Skin epidermis (tissue), 12 donors: Measurements from ENCODE around the gene GEMIN2.
"Not testable (repeated sequence)": the region's sequence is repeated elsewhere in the genome, so short reads cannot be mapped to it uniquely, and the experiment has no call there.

Experiments
- H3K27ac ChIP-seq, 21 experiments: fragments of 200-600 bp; sonication (generic) in 11 of 21; one replicate each; pipeline ENCODE4 v1.5.0; 2020; ENCODE audit warnings: mild to moderate bottlenecking in 3 of 21, inconsistent platforms in 2 of 21, moderate library complexity in 2 of 21
- H3K4me3 ChIP-seq, 7 experiments: fragments of 200-600 bp; sonication (generic) in 2 of 7; one replicate each; pipeline ENCODE4 v1.5.0; 2020; ENCODE audit warnings: inconsistent platforms in 2 of 7, mild to moderate bottlenecking in 2 of 7, moderate library complexity in 1 of 7

Gene GEMIN2

DNA sequence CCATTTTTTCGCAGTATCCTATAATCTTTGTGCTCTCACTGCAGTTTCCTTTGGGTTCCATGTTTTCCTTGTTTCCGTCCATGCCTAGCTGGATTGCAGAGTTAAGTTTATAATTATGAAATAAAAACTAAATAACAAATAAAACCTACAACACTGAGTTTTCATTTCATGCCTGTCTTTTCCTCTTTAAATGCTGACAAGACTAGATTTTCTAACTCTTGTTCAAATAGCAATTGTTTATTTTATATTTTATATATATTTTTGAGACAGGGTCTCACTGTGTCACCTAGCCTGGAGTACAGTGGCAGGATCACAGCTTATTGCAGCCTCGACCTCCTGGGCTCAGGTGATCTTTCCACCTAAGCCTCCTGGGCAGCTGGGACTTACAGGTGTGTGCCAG is 5.3 kb upstream of the GEMIN2 start:
- Histone ChIP-seq H3K4me3 (no peak overlapping the region), H3K27ac (no peak overlapping the region)

DNA sequence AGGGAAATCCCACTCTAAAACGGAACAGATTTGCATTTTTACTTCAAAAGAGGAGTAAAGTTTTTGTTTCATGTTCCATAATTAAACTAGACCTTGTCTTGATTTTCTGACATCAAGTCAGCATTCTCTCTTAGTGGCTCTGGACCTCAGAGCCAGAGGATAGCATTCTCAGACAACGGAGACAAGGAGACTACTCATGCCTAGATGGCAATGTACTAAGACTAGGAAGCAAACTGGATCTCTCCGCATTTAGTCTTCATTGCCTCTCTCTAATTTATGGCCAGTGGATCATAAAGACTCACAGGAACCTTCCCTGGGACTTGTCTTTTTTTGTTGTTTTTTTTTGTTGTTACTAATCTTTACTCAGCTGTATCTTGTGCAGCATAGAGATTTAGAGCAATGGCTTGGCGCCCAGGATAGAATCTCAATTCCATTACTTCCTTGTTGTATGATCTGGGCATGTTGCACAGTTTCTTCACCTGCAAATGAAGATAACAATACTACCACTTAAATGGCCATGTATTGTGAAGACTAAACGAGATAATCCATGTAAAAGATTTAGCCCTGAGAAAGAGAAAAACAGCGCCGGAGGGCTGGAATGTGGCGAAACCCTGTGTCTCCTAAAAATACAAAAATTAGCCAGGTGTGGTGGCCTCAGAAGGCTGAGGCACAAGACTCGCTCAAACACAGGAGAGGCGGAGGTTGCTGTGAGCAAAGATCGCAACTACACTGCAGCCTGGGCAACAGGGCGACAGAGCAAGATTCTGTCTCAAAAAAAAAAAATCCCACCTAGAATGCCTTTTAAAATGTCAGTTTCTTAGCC is 4.0 kb upstream of the GEMIN2 start:
- Histone ChIP-seq H3K27ac (no peak overlapping the region), H3K4me3 (no peak overlapping the region)

DNA sequence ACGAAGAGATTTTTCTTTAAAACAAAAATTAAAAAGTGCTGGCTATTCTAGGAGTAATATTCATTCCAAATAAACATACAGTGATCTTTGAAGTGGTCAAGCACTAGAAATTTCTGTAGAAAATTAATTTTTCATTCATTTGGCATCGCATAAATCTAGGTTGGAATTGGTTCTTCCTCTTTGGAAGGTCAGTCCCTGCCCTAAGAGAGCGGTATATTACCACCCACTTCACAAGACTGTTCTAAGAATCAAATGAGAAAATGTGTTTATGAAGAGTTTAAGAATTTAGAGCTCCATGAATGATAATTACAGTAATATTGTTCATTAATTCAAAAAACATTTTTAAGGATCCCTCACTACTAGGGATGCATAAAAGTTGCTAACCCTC is 444 bp upstream of the GEMIN2 start:
- Histone ChIP-seq H3K4me3 (peak overlapping the region in 6 of 7 experiments; percentile 53 to 85 (median 63)), H3K27ac (peak overlapping the region in 18 of 21 experiments; percentile 40 to 85 (median 68))

DNA sequence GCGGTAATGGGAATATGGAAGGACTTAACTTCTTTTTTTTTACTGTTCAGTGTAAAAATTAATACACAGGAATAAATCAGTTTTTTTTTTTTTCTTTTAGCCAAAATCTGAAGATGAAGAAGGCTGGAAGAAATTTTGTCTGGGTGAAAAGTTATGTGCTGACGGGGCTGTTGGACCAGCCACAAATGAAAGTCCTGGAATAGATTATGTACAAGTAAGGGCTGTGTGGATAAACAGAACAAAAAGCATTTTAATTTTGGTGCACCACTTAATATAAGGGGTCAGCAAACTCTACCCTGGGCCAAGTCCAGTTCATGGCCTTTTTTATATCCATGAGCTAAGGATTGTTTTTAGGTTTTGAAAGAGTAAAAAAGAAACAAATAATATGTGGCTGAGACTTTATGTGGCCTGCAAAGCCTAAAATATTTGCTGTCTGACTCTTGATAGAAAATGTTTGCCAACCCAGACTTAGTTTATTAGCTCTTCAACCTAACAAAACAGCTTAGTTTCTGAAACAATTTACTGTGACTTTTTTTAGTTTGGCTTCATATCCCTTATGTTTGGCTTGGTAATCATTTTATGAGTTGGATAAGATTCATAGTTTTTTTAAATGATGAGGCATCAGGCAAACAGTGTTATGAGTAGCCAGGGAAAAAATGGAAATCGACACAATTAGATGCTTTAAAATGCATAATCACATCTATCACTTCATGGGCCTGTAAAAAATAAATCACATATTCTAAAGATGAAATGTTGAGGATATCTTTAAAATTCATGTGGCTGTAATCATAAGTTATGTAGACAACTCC is 8.4 kb downstream of the GEMIN2 start:
- H3K27ac ChIP-seq: peak overlapping the region in 12 of 21 experiments; percentile 5 to 81 (median 38)

DNA sequence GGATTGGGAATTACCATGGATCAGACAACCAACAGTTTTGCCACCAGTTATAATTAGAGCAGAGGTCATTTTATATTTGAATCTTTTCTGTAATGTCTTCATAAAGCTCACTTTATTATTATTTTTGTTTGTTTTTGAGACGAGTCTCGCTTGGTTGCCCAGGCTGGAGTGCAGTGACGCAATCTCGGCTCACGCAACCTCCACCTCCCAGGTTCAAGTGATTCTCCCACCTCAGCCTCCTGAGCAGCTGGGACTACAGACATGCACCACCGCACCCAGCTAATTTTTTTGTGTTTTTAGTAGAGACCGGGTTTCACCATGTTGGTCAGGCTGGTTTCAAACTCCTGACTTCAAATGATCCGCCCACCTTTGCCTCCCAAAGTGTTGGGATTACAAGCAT is 23.7 kb downstream of the GEMIN2 start:
- not testable (repeated sequence) for H3K4me3 ChIP-seq, H3K27ac ChIP-seq

More for the DNA sequence above, 8.4 kb downstream of the GEMIN2 start:
- H3K4me3 ChIP-seq: no peak overlapping the region

DNA sequence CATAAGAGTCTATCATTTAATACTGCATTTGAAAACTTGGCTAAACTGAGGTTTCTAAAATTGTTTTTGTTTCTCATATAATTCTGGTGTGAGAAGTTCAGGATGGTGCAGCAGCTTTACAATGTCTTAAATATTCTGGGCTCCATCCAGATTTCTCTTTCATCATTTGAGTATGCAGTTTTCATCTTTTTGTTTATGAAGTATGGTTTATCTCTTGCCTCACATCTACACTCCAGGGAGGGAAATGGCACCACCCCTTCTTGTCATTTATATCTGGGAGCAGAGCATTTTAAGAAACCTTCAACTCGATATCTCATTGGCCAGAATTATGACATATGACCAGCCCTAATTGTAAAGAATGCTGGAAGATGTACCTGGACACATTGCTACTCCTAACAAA is 24.3 kb downstream of the GEMIN2 start:
- H3K4me3 ChIP-seq: no peak overlapping the region
- H3K27ac ChIP-seq: no peak overlapping the region

DNA sequence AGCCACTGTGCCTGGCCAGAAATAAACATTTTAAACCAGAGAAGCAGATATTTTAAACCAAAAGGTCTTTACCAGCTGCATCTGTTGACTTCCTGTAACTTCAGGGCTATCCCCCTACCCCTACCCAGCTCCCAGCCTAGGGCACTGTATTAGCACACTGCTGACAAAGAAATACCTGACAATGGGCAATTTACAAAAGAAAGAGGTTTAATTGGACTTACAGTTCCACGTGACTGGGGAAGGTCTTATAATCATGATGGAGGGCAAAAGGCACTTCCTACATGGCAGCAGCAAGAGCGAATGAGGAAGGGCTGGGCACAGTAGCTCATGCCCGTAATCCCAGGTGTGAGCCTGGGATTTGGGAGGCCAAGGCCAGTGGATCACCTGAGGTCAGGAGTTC is 26.0 kb downstream of the GEMIN2 start:
- Histone ChIP-seq H3K27ac (no peak overlapping the region), H3K4me3 (no peak overlapping the region)

DNA sequence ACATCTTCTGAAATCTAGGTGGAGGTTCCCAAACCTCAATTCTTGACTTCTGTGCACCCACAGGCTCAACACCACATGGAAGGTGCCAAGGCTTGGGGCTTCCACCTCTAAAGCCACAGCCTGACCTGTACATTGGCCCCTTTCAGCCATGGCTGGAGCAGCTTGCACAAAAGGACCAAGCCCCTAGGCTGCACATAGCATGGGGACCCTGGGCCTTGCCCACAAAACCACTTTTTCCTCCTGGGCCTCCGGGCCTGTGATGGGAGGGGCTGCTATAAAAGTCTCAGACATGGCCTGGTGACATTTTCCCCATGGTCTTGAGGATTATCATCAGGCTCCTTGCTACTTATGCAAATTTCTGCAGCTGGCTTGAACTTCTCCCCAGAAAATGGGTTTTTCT is 27.5 kb downstream of the GEMIN2 start:
- not testable (repeated sequence) for H3K27ac ChIP-seq, H3K4me3 ChIP-seq

DNA sequence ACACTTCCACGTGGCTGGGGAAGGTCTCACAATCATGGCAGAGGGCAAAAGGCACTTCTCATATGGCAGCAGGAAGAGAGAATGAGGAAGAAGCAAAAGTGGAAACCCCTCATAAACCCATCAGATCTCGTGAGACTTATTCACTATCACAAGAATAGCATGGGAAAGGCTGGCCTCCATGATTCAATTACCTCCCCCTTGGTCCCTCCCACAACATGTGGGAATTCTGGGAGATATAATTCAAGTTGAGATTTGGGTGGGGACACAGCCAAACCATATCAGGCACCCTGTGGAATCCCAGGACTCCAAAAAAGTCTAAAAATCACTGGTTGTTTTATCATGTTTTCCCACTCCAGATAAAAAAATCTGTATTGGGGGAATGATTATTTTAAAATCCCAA is 29.1 kb downstream of the GEMIN2 start:
- H3K27ac ChIP-seq, H3K4me3 ChIP-seq: not testable (repeated sequence)

DNA sequence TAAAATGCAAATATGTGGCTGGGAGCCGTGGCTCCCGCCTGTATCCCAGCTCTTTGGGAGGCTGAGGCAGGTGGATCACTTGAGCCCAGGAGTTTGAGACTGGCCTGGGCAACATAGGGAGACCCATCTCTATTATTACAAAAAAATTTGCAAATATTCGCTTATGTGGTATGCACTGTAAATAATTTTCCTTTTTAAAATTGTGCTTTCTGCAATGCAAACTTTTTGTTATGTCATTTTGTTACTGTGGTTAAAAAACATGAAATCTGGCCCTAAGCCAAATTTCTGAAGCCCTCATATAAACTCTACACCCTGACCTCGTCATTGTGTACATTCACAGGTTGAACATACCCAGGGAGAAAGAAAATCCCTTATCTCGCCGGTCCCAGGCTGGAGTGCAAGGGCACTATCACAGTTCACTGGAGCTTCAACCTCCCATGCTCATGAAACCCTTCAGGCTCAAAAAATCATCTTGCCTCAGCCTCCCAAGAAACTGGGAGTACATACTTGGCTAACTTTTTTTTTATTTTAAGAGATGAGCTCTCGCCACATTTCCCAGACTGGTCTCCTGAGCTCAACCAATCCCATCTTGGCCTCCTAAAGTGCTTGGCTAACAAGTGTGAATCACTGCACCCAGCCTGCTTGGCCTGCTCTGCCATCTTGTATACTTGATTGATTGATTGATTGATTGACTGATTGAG is 31.3 kb downstream of the GEMIN2 start:
- Histone ChIP-seq H3K4me3 (no peak overlapping the region), H3K27ac (no peak overlapping the region)

DNA sequence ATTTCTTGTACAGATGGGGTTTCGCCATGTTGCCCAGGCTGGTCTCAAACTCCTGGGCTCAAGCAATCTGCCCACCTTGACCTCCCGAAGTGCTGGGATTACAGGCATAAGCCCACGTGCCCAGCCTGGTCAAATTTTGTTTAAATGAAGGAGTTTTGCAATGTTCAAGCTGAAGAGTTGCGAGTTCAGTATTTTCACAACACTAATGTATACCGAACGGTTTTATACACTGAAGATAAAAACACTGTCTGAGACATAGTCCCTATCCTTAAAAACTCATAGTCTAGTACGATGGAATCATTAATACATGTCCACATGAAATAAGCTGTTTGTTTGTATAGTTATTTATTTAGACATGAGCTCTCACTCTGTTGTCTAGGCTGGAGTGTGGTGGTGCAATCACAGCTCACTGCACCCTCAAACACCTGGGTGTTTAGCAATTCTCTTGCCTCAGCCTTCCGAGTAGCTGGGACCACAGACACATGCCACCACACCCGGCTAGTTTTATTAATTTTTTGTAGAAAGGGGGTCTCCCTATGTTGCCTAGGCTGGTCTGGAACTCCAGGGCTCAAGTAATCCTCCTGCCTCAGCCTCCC is 40.6 kb downstream of the GEMIN2 start:
- Histone ChIP-seq H3K27ac (no peak overlapping the region), H3K4me3 (no peak overlapping the region)

DNA sequence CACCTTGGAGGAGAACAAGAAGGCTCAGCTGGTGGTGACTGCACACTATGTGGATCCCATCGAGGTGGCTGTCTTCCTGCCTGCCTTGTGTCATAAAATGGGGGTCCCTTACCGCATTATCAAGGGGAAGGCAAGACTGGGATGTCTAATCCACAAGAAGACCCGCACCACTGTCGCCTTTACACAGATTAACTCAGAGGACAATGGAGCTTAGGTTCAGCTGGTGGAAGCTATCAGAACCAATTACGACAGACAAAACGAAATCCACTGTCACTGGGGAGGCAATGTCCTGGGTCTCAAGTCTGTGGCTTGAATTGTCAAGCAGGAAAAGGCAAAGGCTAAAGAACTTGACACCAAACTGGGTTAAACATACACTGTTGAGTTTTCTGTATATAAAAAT is 43.4 kb downstream of the GEMIN2 start:
- H3K27ac ChIP-seq: no peak overlapping the region
- no peak overlapping the region for H3K4me3 ChIP-seq

DNA sequence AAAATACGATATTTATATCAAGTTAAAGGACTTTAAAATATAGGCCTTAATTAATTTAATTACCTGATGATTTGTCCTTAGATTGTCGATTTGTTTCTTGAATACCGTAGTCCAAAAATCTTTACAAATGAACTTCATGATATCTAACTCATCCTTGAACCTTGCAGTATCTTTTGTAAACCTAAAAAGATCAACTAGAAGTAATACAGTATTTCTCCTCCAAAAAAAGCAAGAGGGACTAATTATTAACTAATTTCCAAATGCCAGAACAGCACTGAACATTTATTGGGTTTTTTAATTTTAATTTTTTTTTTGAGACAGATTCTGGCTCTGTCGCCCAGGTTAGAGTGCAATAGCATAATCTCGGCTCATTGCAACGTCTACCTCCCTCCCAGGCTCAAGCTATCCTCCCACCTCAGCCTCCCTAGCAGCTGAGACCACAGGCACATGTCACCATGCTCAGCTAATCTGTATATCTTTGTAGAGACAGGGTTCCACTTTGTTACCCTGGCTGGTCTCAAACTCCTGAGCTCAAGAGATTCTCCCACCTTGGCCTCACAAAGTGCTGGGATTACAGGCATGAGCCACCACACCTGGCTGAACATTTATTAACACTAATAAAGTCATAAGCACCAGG is 44.2 kb downstream of the GEMIN2 start:
- H3K4me3 ChIP-seq: no peak overlapping the region
- H3K27ac ChIP-seq: no peak overlapping the region

DNA sequence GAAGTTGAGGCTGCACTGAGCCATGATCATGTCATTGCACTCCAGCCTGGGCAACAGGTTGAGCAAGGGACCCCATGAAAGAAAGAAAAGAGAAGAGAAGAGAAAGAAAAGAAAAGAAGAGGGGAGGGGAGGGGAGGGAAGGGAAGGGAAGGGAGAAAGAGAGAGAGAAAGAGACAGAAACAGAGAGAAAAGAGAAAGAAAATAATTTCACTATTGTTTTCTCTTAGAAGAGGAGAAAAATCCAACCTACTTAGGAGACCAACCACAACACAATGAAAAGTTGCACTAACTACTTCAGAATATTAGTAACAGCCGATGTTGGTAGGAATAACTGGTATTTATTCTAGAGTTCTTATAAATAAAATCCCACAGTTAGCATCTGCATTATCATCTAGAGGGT is 46.4 kb downstream of the GEMIN2 start:
- H3K27ac ChIP-seq: no peak overlapping the region
- H3K4me3 ChIP-seq: no peak overlapping the region

DNA sequence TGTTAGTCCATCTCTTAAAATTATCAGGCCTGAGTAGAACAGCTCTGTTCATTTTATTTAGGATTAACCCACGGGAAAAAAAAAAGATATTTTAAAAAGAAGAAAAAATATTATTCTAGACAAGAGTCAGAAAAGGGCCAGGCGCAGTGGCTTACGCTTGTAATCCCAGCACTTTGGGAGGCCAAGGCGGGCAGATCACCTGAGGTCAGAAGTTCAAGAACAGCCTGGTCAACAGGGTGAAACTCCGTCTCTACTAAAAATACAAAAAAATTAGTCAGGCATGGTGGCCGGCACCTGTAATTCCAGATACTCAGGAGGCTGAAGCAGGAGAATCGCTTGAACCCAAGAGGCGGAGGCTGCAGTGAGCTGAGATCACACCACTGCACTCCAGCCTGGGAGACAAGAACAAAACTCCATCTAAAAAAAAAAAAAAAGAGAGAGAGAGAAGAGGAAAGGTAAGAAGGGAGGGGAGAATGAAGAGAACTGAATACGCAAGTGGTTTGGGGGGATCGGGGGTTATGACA is 53.7 kb downstream of the GEMIN2 start:
- H3K4me3 ChIP-seq, H3K27ac ChIP-seq: not testable (repeated sequence)

DNA sequence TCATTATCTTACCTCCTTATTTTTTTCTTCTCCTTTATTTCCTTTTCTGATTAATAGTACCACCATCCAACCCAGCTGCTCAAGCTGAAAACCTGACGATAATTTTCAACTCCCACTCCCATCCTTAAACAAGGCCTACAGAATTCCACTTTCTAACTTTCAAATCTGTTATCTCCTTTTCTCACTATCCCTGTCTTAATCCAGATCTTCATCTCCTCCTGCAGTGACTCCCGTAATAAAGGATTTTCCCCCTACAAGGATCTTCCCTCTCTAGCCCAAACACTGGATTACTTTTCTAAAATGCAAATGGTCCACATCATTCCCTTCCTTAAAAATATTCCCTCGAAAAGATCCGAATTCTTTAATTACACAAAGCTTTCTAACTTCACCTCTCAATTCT is 54.5 kb downstream of the GEMIN2 start:
- peak overlapping the region in 4 of 7 experiments; percentile 68 to 89 (median 78) for H3K4me3 ChIP-seq
- H3K27ac ChIP-seq: peak overlapping the region in 1 of 21 experiments; percentile 97

DNA sequence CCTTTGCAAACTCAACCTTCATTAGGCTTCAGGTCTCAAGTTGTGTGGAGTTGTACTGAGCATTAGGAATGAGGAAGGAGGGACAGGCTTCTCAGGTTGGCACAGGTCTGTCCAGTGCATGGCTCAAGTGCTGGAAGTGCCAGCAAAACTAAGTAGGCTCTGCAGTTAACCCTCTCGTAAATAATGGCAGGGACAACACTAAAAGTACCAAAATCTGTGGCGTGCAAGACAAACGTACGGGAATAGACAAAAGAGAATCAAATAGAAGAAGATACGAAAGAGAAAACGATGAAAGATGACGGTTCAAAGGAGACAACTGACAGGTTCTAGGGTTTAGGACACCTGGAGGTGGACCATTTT is 55.4 kb downstream of the GEMIN2 start:
- Histone ChIP-seq H3K27ac (peak overlapping the region; percentile 78 to 99 (median 96)), H3K4me3 (peak overlapping the region; percentile 65 to 92 (median 75))

DNA sequence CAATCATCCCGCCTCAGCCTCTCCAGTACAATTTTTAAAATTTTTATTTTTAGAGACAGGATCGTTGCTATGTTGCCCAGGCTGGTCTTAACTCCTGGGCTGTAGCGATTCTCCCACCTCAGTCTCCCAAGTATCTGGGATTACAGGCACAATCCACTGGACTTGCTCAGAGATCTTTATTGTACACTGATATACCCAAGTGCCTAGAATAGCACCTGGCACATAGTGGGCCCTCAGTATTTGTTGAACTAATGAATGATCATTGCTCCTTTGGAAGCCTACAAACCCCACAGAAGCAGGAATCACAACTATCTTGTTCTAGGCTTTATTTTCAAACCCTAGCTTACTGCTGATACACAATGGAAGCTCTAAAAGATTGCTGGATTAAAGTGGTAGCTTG is 59.1 kb downstream of the GEMIN2 start:
- no peak overlapping the region for H3K27ac ChIP-seq
- H3K4me3 ChIP-seq: no peak overlapping the region
